ENCODE data around the gene RBP3. TPM values are rescaled to one million over a fixed set of nuclear protein-coding genes. Genes with fewer than 3 reads are reported as not detected.

The RBP3 gene
- total and polyA plus RNA-seq, 2 of the 4 experiments (the other 2 are of a cell fraction), result not detected

- H3K4me3 ChIP-seq (ENCODE audit: insufficient read depth, low read depth, low read length), result no peak overlapping the region
- intact Hi-C loops (cut with micrococcal nuclease), result no loop called here
- no peak overlapping the region for H3K23ac ChIP-seq (ENCODE audit: low read depth, low read length)
- no peaks in the 10 kb centered on the region for H3K79me1 ChIP-seq (ENCODE audit: low read depth in 1 of 2, low read length in 2 of 2)
- no peak overlapping the region for H3K14ac ChIP-seq (replicated peaks; ENCODE audit: low read depth, low read length)
- DNase-seq, result no peak
- H3K9me1 ChIP-seq (ENCODE audit: insufficient read depth, low read length), result peaks cover 4% of the 10 kb centered on the region; the same call in 1 of the 2 replicates
- no CpG with 5 or more reads among the region's 6 CpGs for WGBS, 2 experiments (ENCODE audit: extremely low coverage in 2 of 2, insufficient read length in 1 of 2)
- no peak overlapping the region for H2BK15ac ChIP-seq (ENCODE audit: low read depth, low read length)
- H3K56ac ChIP-seq (ENCODE audit: extremely low read depth, insufficient read depth, low read length), result no peak overlapping the region
- H4K20me1 ChIP-seq (ENCODE audit: insufficient read depth, low read length), result no peaks in the 10 kb centered on the region
- H3K4ac ChIP-seq (ENCODE audit: low read depth, low read length), result no peak overlapping the region
- H4K91ac ChIP-seq (ENCODE audit: insufficient read depth, low read depth, low read length), result no peak overlapping the region
- H2BK5ac ChIP-seq (ENCODE audit: low read depth, low read length, poor library complexity, severe bottlenecking), result no peak overlapping the region
- H4K5ac ChIP-seq (ENCODE audit: low read depth, low read length), result no peak overlapping the region; the same call in 1 of the 2 replicates
- no peak overlapping the region for H2AFZ ChIP-seq (replicated peaks; ENCODE audit: low read length, poor library complexity)
- peaks cover 18% of the 10 kb centered on the region for H3K27me3 ChIP-seq (ENCODE audit: control insufficient read depth, insufficient read depth, low read length)
- TF ChIP-seq, protein P1, sequence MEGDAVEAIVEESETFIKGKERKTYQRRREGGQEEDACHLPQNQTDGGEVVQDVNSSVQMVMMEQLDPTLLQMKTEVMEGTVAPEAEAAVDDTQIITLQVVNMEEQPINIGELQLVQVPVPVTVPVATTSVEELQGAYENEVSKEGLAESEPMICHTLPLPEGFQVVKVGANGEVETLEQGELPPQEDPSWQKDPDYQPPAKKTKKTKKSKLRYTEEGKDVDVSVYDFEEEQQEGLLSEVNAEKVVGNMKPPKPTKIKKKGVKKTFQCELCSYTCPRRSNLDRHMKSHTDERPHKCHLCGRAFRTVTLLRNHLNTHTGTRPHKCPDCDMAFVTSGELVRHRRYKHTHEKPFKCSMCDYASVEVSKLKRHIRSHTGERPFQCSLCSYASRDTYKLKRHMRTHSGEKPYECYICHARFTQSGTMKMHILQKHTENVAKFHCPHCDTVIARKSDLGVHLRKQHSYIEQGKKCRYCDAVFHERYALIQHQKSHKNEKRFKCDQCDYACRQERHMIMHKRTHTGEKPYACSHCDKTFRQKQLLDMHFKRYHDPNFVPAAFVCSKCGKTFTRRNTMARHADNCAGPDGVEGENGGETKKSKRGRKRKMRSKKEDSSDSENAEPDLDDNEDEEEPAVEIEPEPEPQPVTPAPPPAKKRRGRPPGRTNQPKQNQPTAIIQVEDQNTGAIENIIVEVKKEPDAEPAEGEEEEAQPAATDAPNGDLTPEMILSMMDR (conservative IDR thresholded peaks at IDR 0.05; ENCODE audit: low read depth, low read length), result no peak
- TF ChIP-seq RCOR1 (IDR thresholded peaks at IDR 0.05; ENCODE audit: insufficient replicate concordance, low read length), result no peak
- TF ChIP-seq NFE2L2 (IDR thresholded peaks at IDR 0.05; ENCODE audit: low read depth, low read length), result no peak
- TF ChIP-seq RAD21 (IDR thresholded peaks at IDR 0.05; ENCODE audit: low read length), result no peak
- no peak for TF ChIP-seq CEBPB (IDR thresholded peaks at IDR 0.05; ENCODE audit: low read depth, low read length)
- TF ChIP-seq BHLHE40 (IDR thresholded peaks at IDR 0.05; ENCODE audit: low read depth, low read length), result no peak
- TF ChIP-seq SMC3 (IDR thresholded peaks at IDR 0.05; ENCODE audit: low read depth, low read length), result no peak
- no peak overlapping the region for H3K27ac ChIP-seq (ENCODE audit: insufficient read depth, low read length)
- H3K4me1 ChIP-seq (ENCODE audit: control insufficient read depth, insufficient read depth, low read length), result peaks cover 3% of the 10 kb centered on the region
- H2BK120ac ChIP-seq (ENCODE audit: low read depth, low read length), result no peak overlapping the region
- POLR2A ChIA-PET (ENCODE audit: unreplicated experiment), result no interaction called here
- H2BK20ac ChIP-seq (ENCODE audit: low read depth, low read length), result no peak overlapping the region
- no peaks in the 10 kb centered on the region for H3K36me3 ChIP-seq (ENCODE audit: control insufficient read depth, insufficient read depth, low read length)
- no peak overlapping the region for H2AK9ac ChIP-seq (replicated peaks; ENCODE audit: low read depth, low read length, poor library complexity)
- ATAC-seq (ENCODE audit: low read depth), result no peak
- in situ Hi-C loops (cut with MboI; ENCODE audit: low sequenced_read_pairs), result no loop called here
- no peak overlapping the region for H3K4me2 ChIP-seq (ENCODE audit: low read depth, low read length)
- peaks cover 3% of the 10 kb centered on the region for H3K9me3 ChIP-seq (ENCODE audit: control insufficient read depth, insufficient read depth, low read length)
- dilution Hi-C loops (cut with HindIII; ENCODE audit: low sequenced_read_pairs, unreplicated experiment), result no loop called here
- H3K18ac ChIP-seq (ENCODE audit: low read depth, low read length), result no peak overlapping the region
- CTCF ChIA-PET, result no interaction called here
- no peak overlapping the region for H2AK5ac ChIP-seq (ENCODE audit: low read depth, low read length)
- H3K9ac ChIP-seq (ENCODE audit: low read depth, low read length), result no peak overlapping the region
- BruUV-seq (replicated peaks), result no TSS peak
- no peak overlapping the region for H4K8ac ChIP-seq (ENCODE audit: low read depth in 2 of 2, low read length in 2 of 2)
These were observed 49.1 kb downstream of the RBP3 start for GRCh38 chr10:47397256-47397655.

Data from IMR-90 (cell line).